Kidney tubule cell (primary cell): ENCODE results near the gene ABL1.

ENCODE experiments used
- DNase-seq: peaks from one replicate; pipeline ENCODE4 v3.0.0-alpha.2; 2018; ENCODE audit warnings: low spot score

The ABL1 gene

DNA sequence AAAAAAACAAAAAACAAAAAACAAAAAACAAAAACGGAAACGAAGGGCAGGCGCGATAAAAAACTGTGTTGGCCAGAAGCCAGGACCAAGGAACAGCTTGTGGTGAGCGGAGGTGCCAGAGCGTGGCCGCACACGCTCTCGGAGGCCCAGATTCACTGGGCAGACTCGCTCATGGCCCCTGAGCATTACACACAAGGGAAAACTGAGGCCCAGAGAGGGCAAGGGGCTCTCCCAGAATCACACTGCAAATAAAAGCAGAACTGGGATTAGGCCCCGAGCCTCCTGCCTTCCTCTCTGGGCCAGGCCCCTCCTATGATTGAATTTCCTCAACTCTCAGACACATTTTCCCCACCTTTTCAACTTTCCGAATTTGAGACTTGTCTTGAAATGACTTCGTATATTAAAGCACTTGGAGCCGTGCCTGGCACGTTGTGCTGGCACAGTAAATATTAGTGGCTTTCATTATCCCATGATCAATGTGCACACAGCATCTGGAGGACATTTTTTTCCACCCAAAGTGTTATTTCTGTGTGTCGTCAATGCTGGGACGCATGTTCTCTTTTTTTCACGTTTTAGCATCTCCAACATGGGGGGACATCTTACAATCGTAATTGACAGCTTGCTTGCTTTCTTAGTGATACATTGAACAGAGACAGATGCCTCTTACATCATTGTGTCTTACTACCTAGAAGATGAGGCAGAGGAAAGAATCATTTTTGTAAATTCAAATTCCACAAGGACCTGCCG lies 96.6 kb downstream of the ABL1 start:
- DNase-seq = peak; percentile 38

DNA sequence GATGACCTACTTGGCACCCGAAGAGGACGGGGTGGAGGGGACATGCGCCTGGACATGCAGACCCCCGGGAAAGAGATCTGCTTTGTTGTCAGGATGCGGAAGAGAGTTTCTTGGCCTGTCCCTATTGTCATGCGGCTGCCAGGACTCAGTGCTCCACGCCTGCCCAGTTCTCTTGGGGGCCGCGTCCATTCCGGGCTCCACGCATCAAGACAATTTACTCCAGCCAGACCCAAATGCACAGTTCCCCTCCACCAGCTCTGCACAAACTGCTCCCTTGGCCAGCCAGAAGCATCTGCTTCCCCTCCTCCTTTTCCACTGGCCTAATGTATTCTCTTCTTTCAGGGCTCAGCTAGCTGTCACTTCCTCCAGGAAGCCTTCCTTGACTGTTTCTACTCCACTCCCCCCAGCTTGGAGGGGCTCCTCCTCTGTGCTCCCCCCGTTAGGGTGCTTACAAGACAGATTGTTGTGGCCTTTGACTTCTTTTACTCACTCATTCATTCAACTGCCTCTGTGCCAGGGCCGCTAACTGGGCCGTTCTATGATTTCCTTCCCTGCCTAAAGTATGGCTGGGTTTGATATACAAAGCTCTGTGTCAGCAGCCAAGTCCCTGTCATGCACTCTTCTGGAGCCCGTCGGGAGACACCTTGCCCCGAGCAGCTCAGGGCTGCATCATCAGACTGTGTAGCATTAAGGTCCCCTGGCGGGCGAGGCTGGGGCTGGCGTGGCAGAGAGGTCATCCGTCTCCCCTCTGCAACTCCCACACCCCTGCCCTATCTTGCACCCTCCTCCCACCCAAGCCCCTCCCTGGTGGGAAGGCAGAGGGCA lies 97.4 kb downstream of the ABL1 start:
- peak; percentile 46 for DNase-seq

DNA sequence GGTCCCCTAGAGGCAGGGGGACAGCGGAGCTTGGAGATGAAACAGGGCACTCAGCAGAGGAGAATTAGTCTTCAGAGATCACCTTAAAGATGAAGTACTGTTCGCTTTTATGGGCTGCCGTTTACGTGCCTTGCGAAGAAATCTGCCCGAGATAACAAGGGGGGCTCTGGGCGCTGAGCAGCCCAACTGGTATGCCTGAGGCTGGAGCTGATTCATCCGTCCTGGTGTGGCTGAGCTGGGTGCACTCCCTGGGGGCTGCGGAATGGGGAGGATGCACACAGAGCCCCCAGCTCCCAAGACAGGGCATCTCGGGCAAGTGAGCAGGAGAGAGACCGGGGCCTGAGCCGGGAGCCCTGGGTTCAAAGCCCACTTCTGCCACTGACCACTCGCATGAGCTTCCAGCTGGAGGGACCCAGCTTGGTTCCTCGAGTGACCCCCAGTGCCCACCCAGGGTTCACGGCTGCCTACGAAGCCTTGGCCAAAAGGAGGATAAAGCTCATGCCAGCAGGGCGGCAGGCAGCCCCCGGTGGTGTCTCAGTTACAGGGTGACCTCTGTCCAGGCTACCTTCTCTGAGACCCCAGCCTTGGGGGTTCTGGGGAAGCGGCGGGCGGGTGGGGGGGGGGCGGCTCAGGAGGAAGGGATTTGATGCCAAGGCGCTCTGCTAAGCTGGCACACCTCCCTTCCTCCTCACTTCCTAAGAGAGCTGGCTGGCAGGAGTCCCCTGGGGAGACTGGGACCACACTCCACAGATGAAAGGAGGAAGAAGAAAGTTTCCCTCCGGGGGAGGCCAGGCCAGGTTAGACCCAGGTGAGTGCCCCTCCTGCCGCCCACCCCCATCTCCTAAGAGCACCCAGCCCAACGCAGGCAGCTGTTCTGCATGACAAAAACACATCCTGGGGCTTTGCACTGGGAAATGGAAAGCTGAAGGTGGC lies 98.3 kb downstream of the ABL1 start:
- DNase-seq = peak; percentile 66

DNA sequence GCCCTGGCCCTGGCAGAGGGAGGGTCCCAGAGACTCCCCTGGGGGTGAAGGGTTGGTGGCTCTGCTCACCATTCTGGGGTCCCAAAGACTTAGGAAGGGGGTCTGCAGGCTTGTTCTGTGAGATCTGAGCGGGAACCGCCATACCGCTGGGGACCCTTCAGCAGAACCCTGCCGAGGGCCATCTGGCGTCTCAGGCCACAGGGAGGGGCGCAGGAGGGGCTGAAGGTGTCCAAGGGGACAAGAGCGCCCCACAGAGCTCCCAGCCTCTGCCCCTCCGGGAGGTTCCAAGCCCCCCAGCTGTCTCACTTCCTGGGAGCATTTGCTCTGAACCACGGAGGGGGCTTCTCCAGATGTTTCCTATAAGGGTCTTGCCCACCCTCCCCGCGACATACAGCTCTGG lies 99.2 kb downstream of the ABL1 start:
- DNase-seq = no peak

DNA sequence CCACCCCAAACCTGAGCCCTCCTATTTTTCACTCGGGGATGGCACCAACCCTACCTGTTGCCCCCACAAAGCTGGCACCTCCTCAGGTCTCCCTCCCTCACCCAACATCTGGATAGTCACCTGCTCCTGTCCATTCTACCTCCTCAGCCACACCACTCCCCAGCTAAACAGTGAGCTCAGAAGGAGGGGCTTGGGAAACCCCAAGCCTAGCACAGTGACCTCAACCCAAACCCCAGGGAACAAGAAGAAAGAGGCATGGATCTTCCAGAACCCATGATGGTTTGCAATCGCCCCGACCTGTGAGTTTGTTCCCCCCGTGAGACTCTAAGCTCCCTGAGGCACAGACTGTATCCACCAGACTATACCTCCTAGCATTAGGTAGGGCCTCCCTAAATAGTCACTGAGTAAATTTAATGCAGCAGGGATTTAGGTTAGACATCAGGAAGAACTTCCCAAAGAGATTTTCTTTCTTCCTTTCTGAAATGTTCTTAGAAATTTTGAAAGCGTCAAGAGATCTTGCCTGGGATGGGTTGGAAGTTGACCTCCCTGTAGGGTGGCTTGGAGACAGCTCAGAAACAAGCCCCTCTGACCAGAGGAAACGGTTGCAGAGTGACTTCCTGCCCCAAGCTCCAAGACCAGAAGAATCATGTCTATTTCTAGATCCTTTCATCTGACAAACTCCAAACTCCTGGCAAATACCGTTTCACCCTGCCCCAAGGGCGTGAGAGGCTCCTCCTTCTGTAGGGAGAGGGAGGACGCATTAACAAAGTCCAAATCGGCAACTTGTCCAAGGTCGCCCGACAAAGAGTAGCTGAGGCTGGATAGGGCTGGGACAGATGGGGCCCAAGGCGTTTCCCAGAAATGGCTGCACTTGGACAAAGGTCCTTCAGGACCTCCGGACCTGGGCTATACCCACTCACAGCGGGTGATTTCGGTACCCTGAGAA lies 99.9 kb downstream of the ABL1 start:
- no peak for DNase-seq

DNA sequence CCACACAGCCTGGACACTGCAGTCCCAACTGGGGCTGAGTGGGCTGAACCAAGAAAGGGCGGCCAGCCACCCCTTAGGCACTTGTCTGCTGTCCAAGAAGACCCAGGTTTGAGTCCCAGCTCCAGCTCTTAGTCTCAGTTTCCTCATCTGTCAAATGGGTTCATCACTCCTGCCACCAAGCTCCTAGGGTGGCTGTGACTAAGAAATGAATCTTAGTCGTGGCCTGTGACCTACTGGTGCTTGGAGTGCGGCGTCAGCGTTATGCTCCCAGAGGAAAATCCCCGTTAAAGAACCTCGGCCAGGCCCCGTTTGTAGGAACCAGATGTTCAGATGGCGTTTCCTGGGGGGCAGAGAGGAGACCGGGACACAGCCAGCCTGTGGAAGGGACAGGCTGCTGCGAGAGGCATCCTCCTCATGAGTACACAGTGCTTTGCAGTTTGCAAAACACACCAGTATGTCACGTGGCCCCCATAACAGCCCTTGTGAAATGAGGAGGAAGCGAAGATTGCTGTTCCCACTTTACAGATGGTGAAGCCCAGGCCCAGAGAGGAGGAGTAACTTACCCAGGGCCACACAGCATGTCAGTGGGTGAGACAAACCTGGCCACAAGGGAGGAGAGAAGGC lies 100.7 kb downstream of the ABL1 start:
- DNase-seq = no peak

DNA sequence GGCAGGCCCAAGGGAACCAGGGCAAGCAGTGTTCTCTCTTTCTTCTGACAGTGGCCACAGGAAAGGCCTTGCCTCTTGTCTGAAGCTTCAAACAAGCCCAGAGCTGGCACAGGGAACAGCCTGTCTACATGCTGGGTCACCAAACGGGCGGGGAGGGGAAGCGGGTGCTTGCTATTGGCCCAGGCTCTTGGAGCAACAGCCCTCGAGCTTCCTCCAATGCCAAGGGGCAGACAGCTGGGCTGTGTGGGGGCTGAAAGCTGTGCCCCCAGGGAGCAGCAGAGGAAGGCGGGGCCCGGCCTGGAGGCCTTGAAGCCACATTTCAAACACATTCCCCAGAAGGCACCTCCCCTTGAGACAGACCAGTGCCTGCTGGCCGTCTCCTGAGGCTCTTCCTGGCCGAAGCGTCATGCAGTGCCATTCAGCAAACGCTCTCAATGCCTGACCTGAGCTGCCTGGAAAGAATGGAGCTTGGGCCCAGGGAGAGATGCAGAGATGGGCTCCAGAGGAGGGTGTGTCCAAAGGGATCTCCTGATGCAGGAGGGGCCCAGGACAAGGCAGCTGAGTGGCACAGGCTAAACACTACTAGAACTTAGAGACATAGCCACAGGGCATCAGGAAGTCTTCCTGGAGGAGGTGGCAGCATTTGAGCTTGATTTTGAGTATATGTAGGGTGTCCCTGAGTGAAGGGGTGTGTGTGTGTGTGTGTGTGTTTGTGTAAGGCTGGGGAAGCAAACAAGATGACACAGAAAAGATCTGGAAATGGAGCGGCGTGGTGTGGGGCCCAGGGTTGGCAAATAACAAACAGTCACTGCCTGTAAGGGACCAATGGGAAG lies 101.4 kb downstream of the ABL1 start:
- DNase-seq = peak; percentile 44
